ENCODE measurements around the gene AZGP1.
"Not testable (repeated sequence)": the region's sequence is repeated elsewhere in the genome, so short reads cannot be mapped to it uniquely, and the experiment has no call there.

AZGP1 gene

DNA sequence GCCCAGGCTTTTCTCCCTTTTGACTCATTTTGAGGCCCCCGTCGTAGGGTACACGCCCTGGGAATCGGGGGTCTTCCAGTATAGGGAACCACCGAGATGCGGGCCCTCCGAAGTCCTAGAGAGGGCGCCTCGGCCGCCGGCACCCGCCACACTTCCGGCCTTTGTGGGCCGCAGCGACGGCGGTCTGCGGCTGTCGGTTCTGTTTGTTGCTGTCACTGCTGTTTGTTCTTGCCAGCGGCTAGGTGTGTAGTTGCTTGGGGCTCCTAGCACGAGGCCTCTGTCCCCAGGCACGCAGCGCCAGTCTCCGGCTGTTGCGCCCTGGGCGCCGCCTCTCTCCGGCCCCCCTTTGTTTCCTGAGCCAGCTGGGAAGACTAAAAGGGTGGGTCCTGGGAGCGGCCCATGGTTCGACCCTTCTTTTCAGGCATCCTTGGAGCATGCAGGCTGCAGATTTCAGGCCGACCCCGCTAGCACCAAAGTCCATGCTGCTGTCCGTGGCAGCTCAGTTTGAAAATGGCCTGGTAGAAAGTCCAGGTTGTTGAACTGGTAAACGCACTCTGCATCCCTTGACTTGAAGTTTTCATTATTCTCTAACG lies 21.8 kb upstream of the AZGP1 start:
- DNase-seq (ENCODE audit: low read depth), result peak; percentile 20
- peak overlapping the region; percentile 17 for H3K4me3 ChIP-seq (ENCODE audit: low read length)
- TF ChIP-seq, protein P1, sequence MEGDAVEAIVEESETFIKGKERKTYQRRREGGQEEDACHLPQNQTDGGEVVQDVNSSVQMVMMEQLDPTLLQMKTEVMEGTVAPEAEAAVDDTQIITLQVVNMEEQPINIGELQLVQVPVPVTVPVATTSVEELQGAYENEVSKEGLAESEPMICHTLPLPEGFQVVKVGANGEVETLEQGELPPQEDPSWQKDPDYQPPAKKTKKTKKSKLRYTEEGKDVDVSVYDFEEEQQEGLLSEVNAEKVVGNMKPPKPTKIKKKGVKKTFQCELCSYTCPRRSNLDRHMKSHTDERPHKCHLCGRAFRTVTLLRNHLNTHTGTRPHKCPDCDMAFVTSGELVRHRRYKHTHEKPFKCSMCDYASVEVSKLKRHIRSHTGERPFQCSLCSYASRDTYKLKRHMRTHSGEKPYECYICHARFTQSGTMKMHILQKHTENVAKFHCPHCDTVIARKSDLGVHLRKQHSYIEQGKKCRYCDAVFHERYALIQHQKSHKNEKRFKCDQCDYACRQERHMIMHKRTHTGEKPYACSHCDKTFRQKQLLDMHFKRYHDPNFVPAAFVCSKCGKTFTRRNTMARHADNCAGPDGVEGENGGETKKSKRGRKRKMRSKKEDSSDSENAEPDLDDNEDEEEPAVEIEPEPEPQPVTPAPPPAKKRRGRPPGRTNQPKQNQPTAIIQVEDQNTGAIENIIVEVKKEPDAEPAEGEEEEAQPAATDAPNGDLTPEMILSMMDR (IDR thresholded peaks at IDR 0.05; ENCODE audit: insufficient read depth, low read depth, low read length, missing control alignments), result no peak

DNA sequence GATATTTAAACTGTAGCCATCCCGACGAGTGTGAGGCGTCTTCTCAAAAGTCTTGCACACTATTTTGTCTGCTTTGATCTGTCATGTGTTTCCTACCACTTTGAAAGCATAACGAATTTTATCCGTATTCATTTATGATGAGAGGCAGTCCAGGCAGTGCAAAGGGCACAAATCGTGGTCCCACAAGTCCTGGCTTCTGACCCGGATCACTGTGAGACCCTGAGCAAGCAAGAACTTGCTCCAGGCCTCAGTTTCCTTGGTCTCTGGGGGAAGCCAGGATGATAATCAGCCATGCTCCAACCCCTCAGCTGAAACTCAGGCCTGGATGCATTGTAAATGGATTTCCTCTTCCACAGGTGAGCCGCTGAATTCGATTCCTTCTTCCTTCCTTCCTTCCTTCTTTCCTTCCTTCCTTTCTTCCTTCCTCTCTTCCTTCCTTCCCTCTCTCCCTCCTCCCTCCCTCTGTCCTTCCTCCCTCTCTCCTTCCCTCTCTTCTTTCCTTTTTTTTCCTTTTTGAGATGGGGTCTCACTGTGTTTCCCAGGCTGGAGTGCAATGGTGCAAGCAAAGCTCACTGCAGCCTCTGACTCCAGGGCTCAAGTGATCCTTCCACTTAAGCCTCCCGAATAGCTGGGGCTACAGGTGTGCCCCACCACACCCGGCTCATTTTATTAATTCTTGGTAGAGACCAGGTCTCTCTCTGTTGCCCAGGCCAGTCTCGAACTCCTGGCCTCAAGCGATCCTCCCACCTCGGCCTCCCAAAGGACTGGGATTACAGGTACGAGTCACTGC lies 21.1 kb upstream of the AZGP1 start:
- TF ChIP-seq, protein P1 (IDR thresholded peaks at IDR 0.05; ENCODE audit: insufficient read depth, low read depth, low read length, missing control alignments), result no peak
- DNase-seq (ENCODE audit: low read depth), result no peak
- H3K4me3 ChIP-seq (ENCODE audit: low read length), result peak overlapping the region; percentile 17

DNA sequence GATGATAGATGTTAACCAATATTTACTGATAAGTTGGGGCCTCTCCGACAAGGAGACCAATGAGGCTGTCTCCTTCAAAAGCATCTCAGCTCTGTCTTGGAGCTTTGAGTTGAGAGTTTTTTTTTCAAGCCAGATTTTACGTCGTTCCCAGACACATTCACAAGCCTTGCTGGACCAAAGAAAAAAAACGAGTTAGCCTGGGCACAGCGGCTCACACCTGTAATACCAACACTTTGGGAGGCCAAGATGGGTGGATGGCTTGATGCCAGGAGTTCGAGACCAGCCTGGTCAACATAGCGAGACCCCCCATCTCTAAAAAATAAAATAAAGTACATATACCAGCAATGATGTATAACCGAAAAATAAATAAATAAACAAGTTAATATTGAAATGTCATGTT lies 19.0 kb upstream of the AZGP1 start:
- H3K4me3 ChIP-seq (ENCODE audit: low read length), result no peak overlapping the region
- TF ChIP-seq, protein P1 (IDR thresholded peaks at IDR 0.05; ENCODE audit: insufficient read depth, low read depth, low read length, missing control alignments), result no peak
- no peak for DNase-seq (ENCODE audit: low read depth)

DNA sequence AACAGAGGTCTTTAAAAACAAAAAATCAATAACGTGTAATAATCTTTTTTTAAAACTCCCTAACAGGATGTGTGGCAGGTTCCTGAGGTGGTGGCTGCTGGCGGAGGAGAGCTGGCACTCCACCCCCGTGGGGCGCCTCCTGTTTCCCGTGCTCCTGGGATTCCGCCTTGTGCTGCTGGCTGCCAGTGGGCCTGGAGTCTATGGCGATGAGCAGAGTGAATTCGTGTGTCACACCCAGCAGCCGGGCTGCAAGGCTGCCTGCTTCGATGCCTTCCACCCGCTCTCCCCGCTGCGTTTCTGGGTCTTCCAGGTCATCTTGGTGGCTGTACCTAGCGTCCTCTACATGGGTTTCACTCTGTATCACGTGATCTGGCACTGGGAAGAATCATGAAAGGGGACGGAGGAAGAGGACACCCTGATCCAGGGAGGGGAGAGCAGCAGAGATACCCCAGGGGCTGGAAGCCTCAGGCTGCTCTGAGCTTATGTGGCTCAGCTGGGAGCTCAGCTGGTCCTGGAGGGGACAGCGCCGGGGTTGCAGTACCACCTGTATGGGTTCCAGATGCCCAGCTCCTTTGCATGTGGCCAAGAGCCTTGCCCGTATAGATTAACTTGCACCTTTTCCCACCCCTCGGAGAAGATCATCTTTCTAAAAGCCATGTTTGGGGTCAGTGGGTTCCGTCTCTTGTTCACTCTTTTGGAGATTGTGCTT lies 16.7 kb upstream of the AZGP1 start:
- H3K4me3 ChIP-seq (ENCODE audit: low read length), result no peak overlapping the region
- TF ChIP-seq, protein P1 (IDR thresholded peaks at IDR 0.05; ENCODE audit: insufficient read depth, low read depth, low read length, missing control alignments), result no peak
- DNase-seq (ENCODE audit: low read depth), result no peak

DNA sequence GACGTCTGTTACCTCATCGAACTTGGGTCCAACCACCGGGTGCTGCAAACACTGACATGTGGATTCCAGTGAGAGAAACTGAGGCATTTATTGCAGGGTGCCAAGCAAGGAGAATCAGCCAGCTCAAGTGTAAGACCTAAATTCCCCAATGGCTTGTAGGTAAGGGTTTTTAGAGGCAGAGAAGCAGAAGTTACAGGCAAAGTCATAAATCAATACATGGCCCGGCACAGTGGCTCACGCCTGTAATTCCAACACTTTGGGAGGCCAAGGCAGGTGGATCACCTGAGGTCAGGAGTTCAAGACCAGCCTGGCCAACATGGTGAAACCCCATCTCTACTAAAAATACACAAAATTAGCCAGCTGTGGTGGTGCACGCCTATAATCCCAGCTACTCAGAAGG lies 15.7 kb upstream of the AZGP1 start:
- not testable (repeated sequence) for DNase-seq (ENCODE audit: low read depth); H3K4me3 ChIP-seq (ENCODE audit: low read length)

DNA sequence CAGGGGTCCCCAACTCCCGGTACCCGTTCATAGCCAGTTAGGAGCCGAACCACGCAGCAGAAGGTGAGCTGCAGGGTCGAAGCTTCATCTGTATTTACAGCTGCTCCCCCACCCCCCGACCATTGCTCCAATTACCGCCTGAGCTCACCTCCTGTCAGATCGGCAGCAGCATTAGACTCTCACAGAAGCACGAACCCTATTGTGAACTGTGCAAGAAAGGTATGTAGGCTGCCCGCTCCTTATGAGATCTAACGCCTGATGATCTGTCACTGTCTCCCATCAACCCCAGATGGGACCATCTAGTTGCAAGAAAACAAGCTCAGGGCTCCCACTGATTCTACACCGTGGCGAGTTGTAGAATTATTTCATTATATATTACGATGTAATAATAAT lies 14.6 kb upstream of the AZGP1 start:
- DNase-seq (ENCODE audit: low read depth), result no peak
- TF ChIP-seq, protein P1 (IDR thresholded peaks at IDR 0.05; ENCODE audit: insufficient read depth, low read depth, low read length, missing control alignments), result no peak
- H3K4me3 ChIP-seq (ENCODE audit: low read length), result peak overlapping the region; percentile 30

DNA sequence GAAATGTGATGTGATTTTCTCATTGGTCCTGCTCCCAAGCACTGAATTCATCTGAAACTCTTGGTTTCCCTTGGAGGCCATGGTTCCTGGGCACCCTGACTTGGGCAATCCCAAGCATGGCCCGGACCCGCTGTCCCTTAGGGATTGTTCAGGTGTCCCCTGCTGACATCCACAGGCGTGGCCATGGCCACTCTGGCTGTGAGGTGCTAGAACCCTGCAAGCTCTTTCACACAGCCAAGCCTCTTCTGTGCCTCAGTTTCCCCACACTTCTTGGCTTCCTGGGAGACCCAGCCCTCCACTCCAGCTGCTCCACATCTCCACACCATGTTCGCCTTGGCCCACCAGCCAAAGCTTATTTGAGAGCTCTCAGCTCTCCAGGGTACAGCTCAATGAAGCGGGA lies 12.0 kb upstream of the AZGP1 start:
- TF ChIP-seq, protein P1 (IDR thresholded peaks at IDR 0.05; ENCODE audit: insufficient read depth, low read depth, low read length, missing control alignments), result no peak
- H3K4me3 ChIP-seq (ENCODE audit: low read length), result no peak overlapping the region
- no peak for DNase-seq (ENCODE audit: low read depth)

DNA sequence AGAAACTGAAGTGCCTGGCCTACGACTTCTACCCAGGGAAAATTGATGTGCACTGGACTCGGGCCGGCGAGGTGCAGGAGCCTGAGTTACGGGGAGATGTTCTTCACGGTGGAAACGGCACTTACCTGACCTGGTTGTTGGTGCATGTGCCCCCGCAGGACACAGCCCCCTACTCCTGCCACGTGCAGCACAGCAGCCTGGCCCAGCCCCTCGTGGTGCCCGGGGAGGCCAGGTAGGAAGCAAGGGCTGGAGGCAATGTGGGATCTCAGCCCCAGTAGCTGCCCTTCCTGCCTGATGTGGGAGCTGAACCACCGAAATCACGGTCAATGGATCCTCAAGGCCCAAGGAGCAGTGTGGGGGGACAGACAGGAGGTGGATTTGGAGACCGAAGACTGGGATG lies 11.5 kb upstream of the AZGP1 start:
- not testable (repeated sequence) for H3K4me3 ChIP-seq (ENCODE audit: low read length); DNase-seq (ENCODE audit: low read depth)

Measured in epithelial cell of esophagus (primary cell).